Activated CD8-positive, alpha-beta memory T cell treated with anti-CD3 and anti-CD28 coated beads for 4 hours (primary cell): Measurements from ENCODE around the gene NRP2.

Experiments used
- DNase-seq, 2 donors: peaks; one replicate each; pipeline ENCODE4 v3.0.0-alpha.2; 2020; ENCODE audit warnings: low read depth in 2 of 2

The NRP2 gene

DNA sequence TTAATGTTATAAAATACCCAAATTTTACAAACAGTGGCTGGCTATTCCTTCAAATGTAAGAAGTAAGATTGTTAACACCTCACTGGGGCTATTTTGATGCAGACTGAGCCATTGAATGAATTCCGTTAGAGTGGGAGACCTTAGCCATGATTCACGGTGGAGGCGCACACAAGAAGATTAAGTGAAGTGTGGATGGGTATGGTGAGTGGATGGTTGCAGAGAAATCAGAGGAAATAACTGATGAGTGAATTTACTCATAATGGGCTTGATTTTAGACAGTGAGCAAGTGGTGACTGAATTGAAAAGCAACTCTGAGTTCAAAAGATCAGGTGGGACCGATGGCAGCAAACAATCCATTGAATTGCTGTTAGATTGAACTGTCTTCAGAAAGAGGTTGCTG is 75.0 kb downstream of the NRP2 start:
- no peak for DNase-seq

DNA sequence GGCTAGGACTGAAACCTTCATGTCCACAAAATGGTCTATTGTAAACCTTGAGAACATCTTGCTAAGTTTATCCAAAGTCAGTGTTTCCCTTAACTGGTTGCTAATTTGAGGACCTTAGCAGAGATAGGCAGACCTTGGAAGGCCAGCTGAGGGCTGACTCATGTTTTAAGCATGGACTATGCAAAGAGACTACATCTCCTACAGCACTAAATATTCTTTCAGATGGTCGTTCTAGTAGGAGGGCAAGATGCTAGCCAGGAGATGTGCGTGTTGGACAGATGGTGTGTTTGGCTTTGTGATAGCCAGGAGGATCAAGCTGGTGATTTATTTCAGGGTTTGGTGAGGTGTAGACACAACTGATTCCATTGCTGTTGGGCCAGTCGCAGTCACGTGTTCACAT is 75.8 kb downstream of the NRP2 start:
- DNase-seq: no peak

GRCh38 chr2:205758500-205758899 is 76.2 kb downstream of the NRP2 start:
- DNase-seq: no peak

GRCh38 chr2:205759257-205759656 is 77.0 kb downstream of the NRP2 start:
- no peak for DNase-seq

GRCh38 chr2:205759732-205760131 is 77.4 kb downstream of the NRP2 start:
- DNase-seq: no peak

DNA sequence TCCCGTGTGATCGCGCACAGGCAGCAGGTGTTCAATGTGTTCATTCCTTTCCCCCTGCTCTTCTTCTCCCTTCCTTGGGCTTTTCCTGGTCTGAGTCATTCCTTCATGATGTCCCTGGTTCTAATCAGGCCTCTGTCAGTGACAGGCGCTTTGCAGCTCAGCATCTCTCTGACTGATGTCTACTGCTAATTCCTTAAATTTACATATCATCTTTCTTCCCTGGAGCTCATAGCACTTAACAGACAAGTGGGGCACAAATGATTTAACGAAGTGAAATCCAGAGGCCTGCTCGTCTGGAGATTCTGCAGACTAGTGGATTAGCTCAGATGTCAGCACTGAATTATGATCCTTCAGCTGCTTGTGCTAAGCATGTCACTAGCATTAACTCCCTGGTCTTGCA is 77.9 kb downstream of the NRP2 start:
- DNase-seq: no peak

DNA sequence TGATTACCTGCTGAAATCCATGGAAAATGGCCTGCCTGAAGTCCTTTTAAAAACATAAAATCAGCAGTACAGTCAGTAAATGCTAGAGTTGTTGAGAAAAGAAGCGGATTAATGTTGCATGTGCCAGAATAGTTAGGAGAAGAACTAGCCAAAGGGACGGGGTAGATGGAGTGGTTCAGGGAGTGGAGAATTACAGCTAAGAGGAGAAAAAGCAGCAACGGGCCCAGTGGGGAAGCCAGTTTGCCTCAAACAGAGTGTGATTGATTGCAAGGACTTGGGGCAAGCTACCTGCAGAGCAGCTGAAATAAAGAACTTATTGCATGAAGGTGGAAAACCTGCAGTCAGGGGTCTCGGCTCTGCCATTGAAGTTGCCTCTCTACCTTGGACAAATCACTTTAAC is 79.1 kb downstream of the NRP2 start:
- DNase-seq: no peak

DNA sequence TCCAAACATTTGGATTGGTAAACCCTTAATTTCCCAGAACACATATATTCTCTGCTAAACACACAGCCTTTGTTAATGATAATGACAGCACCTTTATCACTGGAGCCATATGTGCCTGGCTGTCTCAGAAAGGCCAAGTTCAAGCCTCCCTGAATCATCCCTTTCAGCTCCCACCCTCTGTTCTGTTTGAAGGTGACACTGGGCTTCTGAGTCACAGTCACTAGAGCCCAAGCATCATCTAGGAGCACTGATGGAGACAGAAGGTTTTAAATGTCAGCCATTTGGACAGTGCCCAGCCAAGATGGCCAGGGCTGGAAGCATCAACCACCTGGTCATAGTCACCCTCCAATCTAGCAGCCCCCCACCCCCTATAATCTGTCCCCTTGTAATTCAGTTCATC is 80.6 kb downstream of the NRP2 start:
- no peak for DNase-seq

GRCh38 chr2:205763708-205764211 is 81.5 kb downstream of the NRP2 start:
- no peak for DNase-seq

GRCh38 chr2:205764270-205764746 is 82.0 kb downstream of the NRP2 start:
- DNase-seq: no peak

DNA sequence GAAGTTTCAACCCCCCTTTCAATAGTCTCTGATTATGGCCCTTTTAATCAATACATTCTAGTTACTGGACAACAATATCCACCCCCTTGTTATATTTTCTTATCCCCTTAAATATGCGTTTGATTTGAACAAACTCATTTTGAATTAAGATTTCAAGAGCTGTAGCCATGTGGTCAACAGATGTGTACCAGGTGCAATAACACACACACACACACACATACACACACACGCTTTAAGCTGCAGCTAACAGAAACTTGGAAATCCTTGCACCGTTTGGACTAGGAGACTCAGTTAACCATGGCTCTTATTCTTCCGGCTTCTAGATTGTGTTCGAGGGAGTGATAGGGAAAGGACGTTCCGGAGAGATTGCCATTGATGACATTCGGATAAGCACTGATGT is 82.8 kb downstream of the NRP2 start:
- DNase-seq: no peak

DNA sequence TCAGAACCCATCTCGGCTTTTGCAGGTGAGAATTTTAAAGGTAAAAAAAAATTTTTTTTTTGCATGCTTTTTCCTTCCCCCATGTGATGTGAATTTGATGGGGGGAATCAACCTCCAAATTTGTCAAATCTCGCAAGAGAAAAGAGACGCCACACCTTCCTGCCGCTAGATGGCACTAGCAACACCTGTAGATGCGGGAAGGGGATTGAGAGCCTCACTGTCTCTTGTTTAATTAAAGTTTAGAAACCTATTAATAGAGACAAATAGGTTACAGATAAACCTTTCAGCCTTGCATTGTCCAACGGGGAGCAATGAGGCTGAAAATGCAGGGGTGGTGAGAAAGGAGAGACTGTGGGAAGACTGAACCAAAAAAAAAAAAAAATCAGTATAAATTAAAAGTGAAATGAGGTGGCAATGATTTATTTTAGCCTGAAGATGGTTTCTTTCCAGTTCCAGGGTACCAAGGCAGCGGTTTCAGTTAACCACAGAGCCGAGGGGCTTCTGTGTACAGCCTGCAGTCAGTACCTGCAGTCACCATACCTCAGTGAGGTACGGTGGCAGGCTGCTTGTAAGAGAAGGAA is 84.6 kb downstream of the NRP2 start:
- DNase-seq: peak; percentile 3 to 7

DNA sequence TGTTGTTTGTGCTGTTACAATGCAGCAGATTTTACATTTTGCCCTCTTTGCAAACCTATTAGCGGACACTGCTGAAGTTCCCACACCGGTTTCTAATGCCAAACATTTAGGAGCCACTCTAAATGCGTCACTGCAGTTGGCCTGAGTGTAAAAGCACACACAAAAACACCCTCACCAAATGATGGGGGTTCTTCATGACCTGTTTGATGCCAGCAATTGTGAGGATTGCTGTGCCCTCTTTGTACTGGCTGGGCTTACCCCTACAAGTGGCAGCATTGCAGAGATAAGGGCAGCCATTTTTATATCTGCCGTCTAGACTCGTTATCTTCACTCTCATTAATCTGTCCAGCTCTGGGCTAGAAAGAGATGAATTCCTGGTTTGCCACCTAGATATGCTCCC is 85.3 kb downstream of the NRP2 start:
- DNase-seq: no peak

DNA sequence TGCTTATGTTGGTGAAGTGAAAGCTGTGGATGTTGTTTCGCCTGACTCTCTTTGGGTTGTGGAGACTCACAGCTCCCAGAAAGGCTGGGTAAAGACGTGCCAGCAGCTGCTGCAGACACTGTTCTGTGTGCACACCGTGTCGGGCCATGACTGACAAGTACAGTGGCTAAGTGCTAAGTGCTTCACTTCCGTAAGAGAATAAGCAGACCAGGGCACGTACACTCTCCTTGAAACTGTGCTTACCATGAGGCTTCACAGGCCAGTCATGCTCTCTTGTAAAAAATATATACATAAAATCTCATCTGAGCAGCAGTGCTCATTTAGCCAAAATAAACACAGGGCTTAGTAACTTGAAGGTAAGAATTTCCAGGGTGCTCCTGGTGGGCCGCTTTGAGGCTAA is 86.0 kb downstream of the NRP2 start:
- DNase-seq: no peak

- DNase-seq: no peak
Measured at GRCh38 chr2:205768815-205769494, 86.7 kb downstream of the NRP2 start.

DNA sequence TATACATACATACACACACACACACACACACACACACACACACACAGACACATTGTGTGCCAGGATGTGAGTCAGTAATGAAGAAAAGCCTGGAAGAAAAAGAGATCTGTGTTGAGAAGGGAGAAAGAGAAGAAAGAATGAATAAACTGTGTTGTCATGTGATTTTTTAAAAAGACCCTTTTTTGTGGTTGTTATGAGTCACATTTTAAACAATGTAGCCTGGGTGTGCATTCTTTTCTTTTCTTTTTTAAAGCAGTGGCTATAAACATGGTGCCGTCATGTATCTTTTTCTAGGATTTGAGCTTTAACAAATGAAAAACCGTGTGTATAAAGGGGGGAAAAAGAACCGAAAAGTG is 87.2 kb downstream of the NRP2 start:
- DNase-seq: no peak

GRCh38 chr2:205769879-205770278 is 87.6 kb downstream of the NRP2 start:
- DNase-seq: no peak

- DNase-seq: no peak
Measured at GRCh38 chr2:205770577-205770976, 88.3 kb downstream of the NRP2 start.

GRCh38 chr2:205771031-205771430 is 88.7 kb downstream of the NRP2 start:
- no peak for DNase-seq

DNA sequence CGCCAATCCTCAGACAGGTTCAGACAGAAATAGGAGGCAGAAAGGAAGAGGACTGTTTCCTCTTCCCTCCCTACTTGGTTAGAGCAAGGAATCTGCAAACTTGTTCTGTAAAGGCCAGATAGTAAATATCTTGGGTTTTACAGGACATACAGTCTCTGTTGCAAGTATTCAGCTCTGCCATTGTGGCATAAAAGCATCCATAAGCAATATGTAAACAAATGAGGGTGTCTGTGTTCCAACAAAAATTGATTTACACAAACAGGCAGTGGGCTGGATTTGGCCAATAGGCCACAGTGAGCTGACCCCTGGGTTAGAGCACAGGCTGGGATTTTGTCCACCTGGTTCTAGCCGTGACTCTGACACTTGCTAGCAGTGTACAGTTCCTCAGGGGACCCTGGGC is 89.4 kb downstream of the NRP2 start:
- no peak for DNase-seq

- DNase-seq: no peak
Measured at GRCh38 chr2:205772983-205773382, 90.7 kb downstream of the NRP2 start.

GRCh38 chr2:205773989-205774388 is 91.7 kb downstream of the NRP2 start:
- no peak for DNase-seq

GRCh38 chr2:205775097-205775877 is 93.0 kb downstream of the NRP2 start:
- DNase-seq: no peak
